H7 (cell line): ENCODE results near the gene NMNAT1. TPM values are rescaled to one million over a fixed set of nuclear protein-coding genes. Genes with fewer than 3 reads are reported as not detected.
"Not testable (repeated sequence)": the region's sequence is repeated elsewhere in the genome, so short reads cannot be mapped to it uniquely, and the experiment has no call there.

ENCODE experiments used
- DNase-seq: peaks from one replicate; pipeline ENCODE4 v3.0.0; 2012
- H3K27me3 ChIP-seq: 2 replicates; pipeline ENCODE4 v1.6.0; 2011; ENCODE audit warnings: mild to moderate bottlenecking, low read length; ENCODE audit not compliant: control insufficient read depth, insufficient read depth
- H3K36me3 ChIP-seq: replicated peaks from 2 replicates; pipeline ENCODE4 v1.5.1; 2011; ENCODE audit warnings: low read length; ENCODE audit not compliant: control insufficient read depth, insufficient read depth
- H3K4me3 ChIP-seq: 2 replicates; pipeline ENCODE4 v1.5.1; 2011; ENCODE audit warnings: low read depth, mild to moderate bottlenecking, control low read depth, low read length, moderate library complexity; ENCODE audit not compliant: insufficient read depth
- total RNA-seq: library from RNA; depleted of rRNA; stranded (reverse); fragments of >200 nt; shearing (Covaris generic); gene quantifications from 2 replicates; pipeline ENCODE4 v1.2.3, GENCODE V29; 2014

Gene NMNAT1
- total RNA-seq, 1 experiment from 2014 or later, result 6.4 TPM

DNA sequence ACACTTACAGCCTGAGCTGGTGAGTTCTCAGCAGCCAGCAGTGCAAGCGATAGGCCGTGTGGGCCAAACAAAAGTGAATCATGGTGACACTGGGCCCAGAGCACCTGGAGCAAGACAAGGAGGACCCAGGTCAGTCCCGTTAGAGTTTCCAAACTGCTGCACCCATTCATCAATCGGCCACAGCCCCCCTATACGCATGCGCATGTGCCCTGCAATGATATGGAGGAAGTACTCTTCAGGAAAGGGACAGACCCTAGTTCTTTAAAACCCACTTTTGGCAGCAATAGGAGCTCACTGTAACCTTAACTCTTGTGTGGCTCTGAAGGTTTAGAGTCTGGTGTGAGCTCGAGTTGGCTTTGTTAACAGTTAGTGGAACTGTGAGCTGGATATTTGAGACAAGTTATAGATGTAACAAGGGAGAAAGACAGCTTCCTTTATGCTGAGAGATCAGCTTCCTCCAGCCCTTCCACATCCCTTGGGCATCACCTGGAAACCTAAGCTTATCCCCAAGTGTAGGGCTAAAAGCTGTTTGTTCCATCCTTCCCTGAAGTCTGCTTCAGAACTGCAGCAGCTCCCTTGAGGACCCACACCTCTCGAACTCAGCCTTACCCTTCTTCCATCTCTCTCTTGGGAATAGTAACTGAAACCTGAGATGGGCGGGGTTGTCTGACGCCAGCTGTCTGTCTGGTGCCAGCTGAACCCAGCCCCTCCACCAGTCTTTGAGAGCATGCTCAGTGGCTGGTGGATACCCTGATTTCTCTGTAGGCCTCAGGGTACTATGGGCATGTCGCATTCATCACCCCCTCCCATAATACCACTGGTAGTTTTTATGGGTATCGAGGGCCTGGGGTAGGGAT is 17.7 kb downstream of the NMNAT1 start:
- no peak overlapping the region for H3K4me3 ChIP-seq
- H3K27me3 ChIP-seq, result no peaks in the 10 kb centered on the region
- DNase-seq, result peak; percentile 81
- no peaks in the 10 kb centered on the region for H3K36me3 ChIP-seq

DNA sequence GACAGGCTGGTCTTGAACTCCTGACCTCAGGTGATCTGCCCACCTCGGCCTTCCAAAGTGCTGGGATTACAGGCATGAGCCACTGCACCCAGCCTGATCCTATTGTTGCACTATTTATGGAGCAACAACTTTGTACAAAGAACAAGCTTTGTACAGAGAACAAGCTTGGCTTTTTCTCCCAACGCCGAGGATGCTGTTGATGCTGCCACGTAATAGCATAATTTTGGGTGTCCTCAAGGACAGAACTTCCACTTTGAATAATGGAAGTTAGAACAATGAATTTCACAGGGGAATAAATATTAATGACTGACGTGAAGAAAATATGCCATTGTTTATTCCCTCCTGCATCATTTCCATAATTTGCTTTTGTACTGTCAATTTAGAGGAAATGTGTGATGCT is 41.0 kb downstream of the NMNAT1 start:
- no peaks in the 10 kb centered on the region for H3K27me3 ChIP-seq
- no peak for DNase-seq
- no peak overlapping the region for H3K4me3 ChIP-seq

DNA sequence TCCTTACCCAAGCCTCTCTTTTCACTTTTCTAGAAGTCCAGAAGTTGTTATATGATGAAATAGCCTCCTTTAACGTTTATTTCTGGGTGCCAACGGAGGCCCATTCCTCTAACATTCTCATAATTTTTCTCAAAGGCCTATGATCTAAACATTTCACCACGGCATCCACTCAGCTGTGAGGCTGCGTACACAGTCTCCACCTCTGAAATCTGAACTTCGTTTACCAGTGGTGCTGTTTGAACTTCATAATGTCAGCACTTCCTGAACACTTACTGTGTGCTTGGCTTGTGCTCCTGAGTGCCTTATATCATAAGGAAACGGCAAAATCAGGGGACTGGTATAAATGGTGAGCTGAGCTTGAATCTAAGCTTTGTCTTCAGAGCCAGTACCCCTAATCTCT is 41.7 kb downstream of the NMNAT1 start:
- no peaks in the 10 kb centered on the region for H3K27me3 ChIP-seq
- no peak overlapping the region for H3K4me3 ChIP-seq
- no peaks in the 10 kb centered on the region for H3K36me3 ChIP-seq
- no peak for DNase-seq

More for the DNA sequence above, 41.0 kb downstream of the NMNAT1 start:
- no peaks in the 10 kb centered on the region for H3K36me3 ChIP-seq

DNA sequence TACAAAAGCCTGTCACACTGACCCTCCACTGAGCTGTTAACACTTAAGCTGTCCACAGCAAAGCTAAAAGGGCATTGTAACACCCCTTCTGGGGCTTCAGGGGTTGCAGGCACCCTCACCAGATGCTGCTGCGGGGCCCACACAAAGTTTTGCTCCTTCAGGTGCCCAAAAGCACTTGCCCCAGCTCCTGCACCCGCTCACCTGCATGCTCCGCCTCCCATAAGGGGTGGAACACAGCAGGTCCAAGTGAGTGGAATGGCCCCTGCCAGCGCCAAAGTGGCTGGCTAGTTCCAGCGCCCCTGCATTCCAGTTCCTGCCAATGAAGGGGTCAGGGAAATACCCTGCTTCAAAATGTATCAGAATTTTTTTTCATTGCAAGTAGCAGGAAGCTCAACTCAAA is 46.5 kb downstream of the NMNAT1 start:
- no peak overlapping the region for H3K4me3 ChIP-seq
- H3K27me3 ChIP-seq, result no peaks in the 10 kb centered on the region
- H3K36me3 ChIP-seq, result no peaks in the 10 kb centered on the region
- no peak for DNase-seq

DNA sequence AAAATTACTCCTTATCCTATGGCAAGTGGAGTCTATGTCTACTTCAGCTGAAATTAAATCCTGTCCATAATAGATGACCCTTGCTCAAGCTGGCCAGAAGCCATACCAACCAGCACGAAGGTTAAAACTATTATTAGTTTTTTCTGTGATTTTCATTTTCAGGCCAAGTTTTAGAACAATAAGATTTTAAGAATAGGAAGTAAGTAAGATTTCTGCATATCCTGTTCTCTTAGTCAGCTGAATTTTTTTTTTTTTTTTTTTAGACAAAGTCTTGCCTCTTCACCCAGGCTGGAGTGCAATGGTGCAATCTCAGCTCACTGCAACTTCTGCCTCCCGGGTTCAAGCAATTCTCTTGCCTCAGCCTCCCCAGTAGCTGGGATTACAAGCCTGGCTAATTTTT is 47.7 kb downstream of the NMNAT1 start:
- DNase-seq, result no peak
- Histone ChIP-seq H3K27me3 (peaks cover 3% of the 10 kb centered on the region; the same call in 1 of the 2 replicates), H3K36me3 (no peaks in the 10 kb centered on the region), H3K4me3 (no peak overlapping the region)

DNA sequence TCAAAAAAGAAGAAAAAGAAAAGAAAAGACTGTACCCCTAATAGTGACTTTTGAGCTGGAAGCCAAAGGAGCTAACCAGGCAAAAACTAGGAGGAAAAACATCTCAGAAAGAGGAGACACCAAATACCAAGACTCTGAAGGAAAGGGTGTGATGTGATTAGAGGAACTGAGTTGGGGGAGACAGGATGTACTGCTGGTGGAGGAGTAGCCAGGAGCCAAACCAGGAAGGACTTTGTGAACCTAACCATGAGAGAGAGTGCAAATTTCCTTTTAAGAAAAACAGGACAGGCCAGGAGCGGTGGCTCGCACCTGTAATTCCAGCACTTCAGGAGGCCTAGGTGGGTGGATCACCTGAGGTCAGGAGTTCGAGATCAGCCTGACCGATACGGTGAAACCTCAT is 49.6 kb downstream of the NMNAT1 start:
- Histone ChIP-seq H3K27me3 (peaks cover 21% of the 10 kb centered on the region), H3K4me3 (no peak overlapping the region), H3K36me3 (no peaks in the 10 kb centered on the region)
- no peak for DNase-seq

DNA sequence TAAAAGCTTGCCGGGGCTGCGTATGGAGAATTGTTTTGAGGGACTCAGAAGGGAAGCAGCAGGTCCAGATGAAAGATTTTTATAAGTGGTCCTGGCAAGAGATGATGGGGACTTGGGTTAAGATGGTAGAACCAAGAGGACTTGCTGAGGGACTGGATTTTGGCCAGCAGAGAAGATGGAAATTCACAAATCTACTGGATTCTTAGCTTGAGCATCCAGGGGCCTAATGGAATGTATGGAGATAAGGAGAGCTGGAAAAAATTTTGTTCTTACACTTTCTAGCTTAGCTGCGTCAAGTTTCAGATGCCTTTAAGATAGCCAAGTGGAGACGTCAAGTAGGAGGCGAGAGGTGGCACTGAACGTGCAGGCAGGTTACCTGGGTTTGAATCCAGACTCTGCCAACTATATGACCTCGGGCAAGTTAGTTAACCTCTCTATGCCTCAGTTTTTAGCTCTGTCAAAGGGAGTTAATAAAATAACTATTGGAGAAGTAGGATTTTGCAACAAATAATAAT is 50.3 kb downstream of the NMNAT1 start:
- Histone ChIP-seq H3K4me3 (no peak overlapping the region), H3K36me3 (no peaks in the 10 kb centered on the region)

DNA sequence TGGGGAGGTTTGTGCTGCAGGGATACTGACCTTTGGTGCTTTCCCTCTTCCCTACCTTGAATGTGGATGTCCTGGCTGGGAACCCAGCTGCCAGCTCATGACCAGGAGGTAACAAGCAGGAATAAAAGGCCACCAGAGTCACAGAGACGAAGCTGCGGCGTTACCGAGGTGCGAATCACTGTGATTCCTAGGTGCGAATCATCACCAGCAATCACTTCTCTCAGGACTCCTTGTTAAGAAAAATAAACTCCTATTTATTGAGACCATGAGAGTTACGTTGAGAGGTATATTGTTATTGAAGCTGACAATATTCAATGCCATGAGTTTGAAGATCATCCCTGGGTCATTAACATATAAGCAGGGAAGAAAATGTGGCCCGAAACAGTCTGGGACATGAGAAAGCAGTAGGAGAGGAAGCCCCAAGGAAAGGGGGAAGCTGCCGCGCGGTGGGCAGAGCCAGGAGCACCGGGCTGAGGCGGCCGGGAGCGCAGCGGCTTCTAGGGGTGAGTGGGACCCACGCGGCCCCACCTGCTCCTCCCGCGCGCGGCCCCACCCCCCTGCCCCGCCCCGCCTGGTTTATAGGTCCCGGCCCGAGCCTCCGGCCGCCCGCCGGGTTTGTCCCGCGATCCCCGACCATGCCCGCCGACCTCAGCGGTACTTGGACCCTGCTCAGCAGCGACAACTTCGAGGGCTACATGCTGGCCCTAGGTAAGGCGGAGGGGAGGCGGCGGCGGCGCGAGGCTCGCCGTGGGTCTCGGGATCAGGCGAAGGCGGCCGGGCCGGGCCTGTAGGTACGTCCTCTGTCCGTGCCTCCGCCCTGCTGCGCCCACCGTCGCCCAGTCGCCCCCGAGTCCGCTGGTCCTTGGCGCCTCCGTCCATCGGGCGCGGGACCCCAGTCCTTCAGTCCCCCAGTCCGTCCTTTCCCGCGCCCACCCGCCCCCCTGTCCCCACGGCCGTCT is 53.6 kb downstream of the NMNAT1 start, which contains the start of gene RBP7:
Gene RBP7 (plus strand): TSS at position 605 of the 959 bp plus-strand sequence. CDS start 31 bp downstream, at position 636.
- peaks cover 32% of the 10 kb centered on the region for H3K27me3 ChIP-seq
- peak; percentile 86 for DNase-seq
- H3K4me3 ChIP-seq, result peak within 1 kb of the TSS; percentile 66
- no peaks in the 10 kb centered on the region for H3K36me3 ChIP-seq

More for the DNA sequence above, 50.3 kb downstream of the NMNAT1 start:
- peaks cover 28% of the 10 kb centered on the region for H3K27me3 ChIP-seq
- DNase-seq, result no peak

DNA sequence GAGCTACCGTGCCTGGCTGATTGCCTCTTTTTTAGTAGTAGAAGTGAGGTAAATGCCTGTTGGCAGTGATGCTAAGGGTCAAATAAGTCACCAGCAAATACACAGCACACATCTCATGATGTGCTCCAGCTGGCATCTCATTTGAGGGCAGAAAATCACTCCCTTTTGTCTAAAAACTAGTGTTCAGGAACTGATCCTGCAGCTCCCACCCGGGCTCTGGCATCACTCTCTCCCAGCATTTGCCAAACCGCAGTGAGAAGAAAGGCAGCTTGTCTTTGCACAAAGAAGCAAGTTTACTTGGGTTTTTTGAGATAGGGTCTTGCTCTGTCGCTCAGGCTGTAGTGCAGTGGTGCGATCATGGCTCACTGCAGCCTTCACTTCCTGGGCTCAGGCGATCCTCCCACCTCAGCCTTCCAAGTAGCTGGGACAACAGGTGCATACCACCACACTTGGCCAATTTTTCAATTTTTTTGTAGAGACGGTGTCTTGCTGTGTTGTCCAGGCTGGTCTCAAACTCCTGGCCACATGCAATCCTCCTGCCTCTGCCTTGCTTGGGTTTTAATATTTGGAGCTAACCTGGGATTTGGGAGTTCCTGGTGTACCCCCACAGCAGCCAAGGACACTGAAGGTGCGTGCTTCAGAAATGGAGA is 57.9 kb downstream of the NMNAT1 start:
- H3K4me3 ChIP-seq, result no peak overlapping the region
- peaks cover 29% of the 10 kb centered on the region for H3K27me3 ChIP-seq
- DNase-seq, result no peak
- no peaks in the 10 kb centered on the region for H3K36me3 ChIP-seq

DNA sequence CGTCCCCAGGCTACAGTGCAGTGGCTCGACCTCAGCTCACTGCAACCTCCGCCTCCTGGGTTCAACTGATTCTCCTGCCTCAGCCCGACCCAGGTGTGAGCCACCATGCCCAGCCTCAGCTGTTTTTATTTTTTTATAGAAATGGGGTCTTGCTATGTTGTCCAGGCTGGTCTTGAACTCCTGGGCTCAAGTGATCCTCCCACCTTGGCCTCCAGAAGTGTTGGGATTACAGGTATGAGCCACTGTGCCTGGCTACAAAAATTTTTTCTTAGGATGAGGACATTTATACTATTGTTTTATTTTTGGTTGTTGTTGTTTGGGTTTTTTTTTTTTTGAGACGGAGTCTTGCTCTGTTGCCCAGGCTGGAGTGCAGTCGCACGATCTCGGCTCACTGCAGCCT is 62.0 kb downstream of the NMNAT1 start:
- DNase-seq, H3K4me3 ChIP-seq, H3K36me3 ChIP-seq, H3K27me3 ChIP-seq: not testable (repeated sequence)

DNA sequence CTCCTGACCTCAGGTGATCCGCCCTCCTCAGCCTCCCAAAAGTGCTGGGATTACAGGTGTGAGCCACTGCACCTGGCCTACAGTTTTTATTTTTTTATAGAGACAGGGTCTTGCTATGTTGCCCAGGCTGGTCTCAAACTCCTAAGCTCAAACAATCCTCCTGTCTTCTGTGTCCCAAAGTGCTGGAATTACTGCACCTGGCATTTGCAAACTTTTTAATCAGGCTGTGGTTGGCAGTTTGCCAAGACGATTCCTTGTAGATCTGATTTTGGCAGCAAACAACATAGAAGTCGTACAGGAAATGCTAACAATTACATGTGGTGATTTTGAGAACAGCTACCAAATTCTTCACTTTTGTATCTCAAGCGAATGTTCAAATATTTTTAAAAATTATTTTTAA is 63.9 kb downstream of the NMNAT1 start:
- Histone ChIP-seq H3K27me3 (no peaks in the 10 kb centered on the region), H3K36me3 (no peaks in the 10 kb centered on the region)
- no peak for DNase-seq

DNA sequence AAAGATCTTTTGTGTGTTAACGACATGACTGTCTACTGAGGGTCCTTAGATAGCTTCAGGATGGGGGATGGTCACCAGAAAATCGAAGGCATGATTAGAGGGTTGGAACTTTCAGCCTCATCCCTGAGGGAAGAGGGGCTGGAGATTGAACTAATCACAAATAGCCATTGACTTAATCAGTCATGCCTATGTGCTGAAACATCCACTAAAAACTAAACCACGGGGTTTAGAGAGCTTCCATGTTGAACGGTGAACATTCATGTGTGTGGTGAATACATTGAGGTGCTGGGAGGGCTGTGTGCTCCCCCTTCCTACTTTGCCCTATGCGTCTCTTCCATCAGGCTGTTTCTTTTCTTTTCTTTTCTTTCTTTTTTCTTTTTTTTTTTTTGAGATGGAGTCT is 70.7 kb downstream of the NMNAT1 start:
- H3K36me3 ChIP-seq, result no peaks in the 10 kb centered on the region
- no peaks in the 10 kb centered on the region for H3K27me3 ChIP-seq
- H3K4me3 ChIP-seq, result no peak overlapping the region
- no peak for DNase-seq

More for the DNA sequence above, 63.9 kb downstream of the NMNAT1 start:
- no peak overlapping the region for H3K4me3 ChIP-seq

DNA sequence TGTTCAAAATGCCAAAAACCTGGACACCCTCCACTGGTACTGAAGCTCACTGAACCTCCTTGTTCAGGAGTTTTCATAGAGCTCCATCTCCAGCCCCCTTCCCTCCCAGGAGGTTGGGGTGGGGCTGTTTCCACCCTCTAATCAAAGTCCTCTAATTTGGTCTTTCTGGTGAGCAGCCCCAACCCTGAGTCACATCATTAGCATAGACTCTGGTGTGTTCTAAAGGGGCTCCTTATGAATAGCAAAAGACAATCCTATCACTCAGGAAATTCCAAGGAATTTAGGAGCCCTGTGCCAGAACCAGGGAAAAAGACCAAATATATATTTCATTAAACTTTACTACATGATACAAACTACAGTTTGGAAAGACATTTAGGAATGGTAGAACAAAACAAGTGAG is 76.3 kb downstream of the NMNAT1 start:
- no peaks in the 10 kb centered on the region for H3K27me3 ChIP-seq
- H3K4me3 ChIP-seq, result no peak overlapping the region
- DNase-seq, result no peak
- no peaks in the 10 kb centered on the region for H3K36me3 ChIP-seq

DNA sequence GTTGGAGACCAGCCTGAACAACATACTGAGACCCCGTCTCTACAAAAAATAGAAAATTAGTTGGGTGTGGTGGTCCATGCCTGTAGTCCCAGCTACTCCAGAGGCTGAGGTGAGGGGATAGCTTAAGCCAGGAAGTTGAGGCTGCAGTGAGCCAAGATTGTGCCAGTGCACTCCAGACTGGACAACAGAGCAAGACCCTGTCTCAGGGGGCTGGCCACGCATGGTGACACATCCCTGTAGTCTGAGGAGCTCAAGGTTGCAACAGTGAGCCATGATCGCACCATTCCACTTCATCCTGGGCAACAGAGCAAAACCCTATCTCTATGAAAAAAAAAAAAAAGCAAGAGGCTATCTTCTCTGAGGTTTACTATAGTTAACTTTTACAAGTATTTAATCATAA is 76.8 kb downstream of the NMNAT1 start:
- H3K27me3 ChIP-seq, result no peaks in the 10 kb centered on the region

More for the DNA sequence above, 76.8 kb downstream of the NMNAT1 start:
- no peak overlapping the region for H3K4me3 ChIP-seq
- DNase-seq, result no peak
- no peaks in the 10 kb centered on the region for H3K36me3 ChIP-seq
